GM18519 (cell line): ENCODE measurements around the gene POLR2J3.
"Not testable (repeated sequence)": the region's sequence is repeated elsewhere in the genome, so short reads cannot be mapped to it uniquely, and the experiment has no call there.

ENCODE experiments used
- ATAC-seq: cut with Tn5 transposase; IDR thresholded peaks from one replicate; pipeline ENCODE4 v1.9.1; 2021; ENCODE audit warnings: mild to moderate bottlenecking, moderate library complexity; ENCODE audit not compliant: unreplicated experiment, low FRiP score

Gene POLR2J3

DNA sequence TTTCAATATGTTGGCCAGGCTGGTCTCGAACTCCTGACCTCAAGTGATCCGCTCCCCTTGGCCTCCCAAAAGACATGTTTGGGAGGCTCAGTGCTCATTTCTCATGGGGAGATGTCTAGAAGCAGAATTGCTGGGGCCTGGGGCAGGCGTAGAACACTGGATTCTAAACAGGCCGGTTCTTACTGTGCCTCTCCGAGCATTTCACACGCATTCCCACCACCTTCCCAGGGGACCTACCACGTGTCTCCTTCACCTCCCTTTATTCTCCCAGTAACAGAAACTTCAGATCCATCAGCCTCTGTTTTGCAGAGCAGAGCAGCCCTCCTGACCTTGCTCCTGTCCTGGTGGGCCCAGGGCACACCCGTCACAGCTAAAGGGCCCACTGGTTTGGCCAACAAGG, 45.2 kb downstream of the POLR2J3 start:
- ATAC-seq = not testable (repeated sequence)

DNA sequence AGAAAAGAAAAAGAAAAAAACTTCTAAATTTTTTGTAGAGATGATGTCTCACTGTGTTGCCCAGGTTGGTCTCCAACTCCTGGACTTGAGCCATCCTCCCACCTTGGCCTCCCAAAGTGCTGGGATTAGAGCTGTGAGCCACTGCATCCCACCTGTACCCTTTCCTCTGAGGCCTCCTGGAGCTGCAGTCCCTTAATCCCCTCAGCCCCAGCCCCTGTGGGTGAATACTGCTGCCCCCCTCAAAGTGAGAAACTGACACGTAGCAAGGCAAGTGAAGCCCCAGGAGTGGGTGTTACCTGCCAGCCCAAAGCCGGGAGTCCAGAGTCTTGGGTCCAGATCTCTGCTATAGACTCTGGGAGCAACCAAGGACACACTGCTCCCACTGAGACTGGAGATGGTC, 47.6 kb downstream of the POLR2J3 start:
- not testable (repeated sequence) for ATAC-seq

DNA sequence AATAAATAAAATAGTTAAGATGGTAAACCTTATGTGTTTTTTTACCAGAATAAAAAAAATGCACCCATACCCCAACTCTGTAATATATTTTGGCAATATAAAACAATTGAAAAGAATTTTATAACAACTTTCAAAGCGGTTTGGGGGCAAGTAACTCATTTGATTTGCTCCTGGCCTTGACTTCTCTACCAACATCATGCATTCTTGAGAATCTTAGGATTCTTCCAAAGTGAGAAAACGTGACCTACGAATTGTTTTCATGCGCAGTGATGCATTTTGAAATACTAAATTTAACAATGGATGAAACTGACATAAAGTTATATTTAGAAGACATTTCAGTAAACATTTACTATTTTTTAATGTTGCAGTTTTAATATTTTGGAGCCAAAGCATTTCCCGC, 51.6 kb downstream of the POLR2J3 start:
- ATAC-seq = not testable (repeated sequence)

DNA sequence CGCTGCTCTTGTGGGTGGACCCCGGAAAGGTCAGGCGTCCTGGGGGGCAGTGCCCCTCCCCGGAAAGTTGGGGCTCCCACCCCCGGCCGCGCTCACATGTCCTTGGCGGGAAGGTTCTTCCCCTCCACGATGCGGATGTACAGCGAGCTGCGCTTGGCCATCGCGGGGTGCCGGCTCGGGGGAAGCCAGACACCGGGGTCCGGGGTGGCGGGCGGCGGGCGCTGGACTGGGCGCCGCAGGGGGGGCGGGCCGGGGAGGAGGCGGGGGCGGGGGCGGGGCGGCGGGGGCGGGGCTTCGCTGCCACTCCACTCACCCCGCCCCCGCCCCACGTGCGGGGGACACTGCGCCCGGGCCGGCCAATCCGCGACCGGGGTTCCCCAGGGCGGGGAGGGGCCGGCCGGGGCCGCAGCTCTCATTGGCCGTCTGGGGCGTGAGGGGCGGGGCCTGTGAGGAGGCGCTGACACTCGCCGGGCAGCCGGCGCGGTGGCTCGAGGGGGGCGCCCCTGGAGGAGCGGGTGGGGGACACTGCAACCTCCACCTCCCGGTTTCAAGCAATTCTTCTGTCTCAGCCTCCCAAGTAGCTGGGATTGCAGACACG, 54.7 kb downstream of the POLR2J3 start, which contains the start of gene RASA4B:
RASA4B (minus strand) TSS at position 228 of the 598 bp plus-strand sequence; CDS start at position 161, 67 bp downstream.
- peak; percentile 60 for ATAC-seq
